GM19452 (cell line): ENCODE measurements around the gene STAM2.
"Not testable (repeated sequence)": the region's sequence is repeated elsewhere in the genome, so short reads cannot be mapped to it uniquely, and the experiment has no call there.

Experiments
- ATAC-seq: cut with Tn5 transposase; IDR thresholded peaks from one replicate; pipeline ENCODE4 v1.9.1; 2021; ENCODE audit not compliant: unreplicated experiment

Gene STAM2

GRCh38 chr2:152173831-152174230 lies 1.7 kb downstream of the STAM2 start:
- ATAC-seq, result no peak

GRCh38 chr2:152172201-152172785 lies 3.3 kb downstream of the STAM2 start:
- not testable (repeated sequence) for ATAC-seq

- ATAC-seq, result no peak
Observed at GRCh38 chr2:152171718-152172117, 3.8 kb downstream of the STAM2 start.

GRCh38 chr2:152169158-152169557 lies 6.4 kb downstream of the STAM2 start:
- ATAC-seq, result not testable (repeated sequence)

- not testable (repeated sequence) for ATAC-seq
Observed at GRCh38 chr2:152167470-152167869, 8.1 kb downstream of the STAM2 start.

GRCh38 chr2:152167065-152167464 lies 8.5 kb downstream of the STAM2 start:
- ATAC-seq, result peak; percentile 48

GRCh38 chr2:152166633-152167032 lies 8.9 kb downstream of the STAM2 start:
- ATAC-seq, result peak; percentile 61

GRCh38 chr2:152165780-152166179 lies 9.8 kb downstream of the STAM2 start:
- no peak for ATAC-seq

- ATAC-seq, result no peak
Observed at GRCh38 chr2:152165306-152165705, 10.3 kb downstream of the STAM2 start.

- not testable (repeated sequence) for ATAC-seq
Observed at GRCh38 chr2:152163669-152164068, 11.9 kb downstream of the STAM2 start.

GRCh38 chr2:152162141-152162540 lies 13.4 kb downstream of the STAM2 start:
- ATAC-seq, result no peak

- no peak for ATAC-seq
Observed at GRCh38 chr2:152161598-152161997, 14.0 kb downstream of the STAM2 start.

GRCh38 chr2:152160378-152160777 lies 15.2 kb downstream of the STAM2 start:
- ATAC-seq, result not testable (repeated sequence)

- ATAC-seq, result no peak
Observed at GRCh38 chr2:152157253-152157652, 18.3 kb downstream of the STAM2 start.

GRCh38 chr2:152155209-152155608 lies 20.4 kb downstream of the STAM2 start:
- no peak for ATAC-seq

GRCh38 chr2:152154462-152154861 lies 21.1 kb downstream of the STAM2 start:
- no peak for ATAC-seq

GRCh38 chr2:152134488-152135280 lies 40.9 kb downstream of the STAM2 start:
- ATAC-seq, result peak; percentile 74

- ATAC-seq, result no peak
Observed at GRCh38 chr2:152132306-152132705, 43.3 kb downstream of the STAM2 start.

GRCh38 chr2:152127628-152128027 lies 47.9 kb downstream of the STAM2 start:
- no peak for ATAC-seq

GRCh38 chr2:152126664-152127063 lies 48.9 kb downstream of the STAM2 start:
- ATAC-seq, result no peak

GRCh38 chr2:152122161-152122560 lies 53.4 kb downstream of the STAM2 start:
- no peak for ATAC-seq

GRCh38 chr2:152120430-152120829 lies 55.1 kb downstream of the STAM2 start:
- no peak for ATAC-seq

- ATAC-seq, result no peak
Observed at GRCh38 chr2:152115952-152116351, 59.6 kb downstream of the STAM2 start.
